Aorta (tissue), 5 donors: Measurements from ENCODE around the gene FTSJ1. TPM values are rescaled to one million over a fixed set of nuclear protein-coding genes. Genes with fewer than 3 reads are reported as not detected.

Experiments used
- ATAC-seq: fragments of 200-7000 bp; cut with Tn5 transposase; one replicate; pipeline ENCODE4 v1.9.1; 2022; ENCODE audit warnings: moderate library complexity; ENCODE audit not compliant: low FRiP score
- DNase-seq, 2 donors: peaks; one replicate each; pipeline ENCODE4 v3.0.0-alpha.2; 2020
- H3K27ac ChIP-seq, 2 donors: one replicate each; pipeline ENCODE4 v1.5.1; 2013; ENCODE audit warnings: low read length in 2 of 2, mild to moderate bottlenecking in 2 of 2, moderate library complexity in 2 of 2, control low read depth in 1 of 2, inconsistent platforms in 1 of 2, low read depth in 1 of 2
- H3K27me3 ChIP-seq, 2 donors: one replicate each; pipeline ENCODE4 v1.6.1; 2013; ENCODE audit warnings: control low read depth in 1 of 2, low read length in 1 of 2, mild to moderate bottlenecking in 1 of 2, moderate library complexity in 1 of 2; ENCODE audit not compliant: insufficient read depth in 2 of 2, control insufficient read depth in 1 of 2
- H3K36me3 ChIP-seq, 2 donors: one replicate each; pipeline ENCODE4 v1.6.1; 2013; ENCODE audit warnings: control low read depth in 1 of 2, low read length in 1 of 2, mild to moderate bottlenecking in 1 of 2; ENCODE audit not compliant: insufficient read depth in 2 of 2, control insufficient read depth in 1 of 2
- H3K4me1 ChIP-seq, 2 donors: one replicate each; pipeline ENCODE4 v1.6.1; 2013; ENCODE audit warnings: low read length in 2 of 2, control low read depth in 1 of 2, mild to moderate bottlenecking in 1 of 2, moderate library complexity in 1 of 2; ENCODE audit not compliant: insufficient read depth in 2 of 2, control insufficient read depth in 1 of 2
- H3K4me3 ChIP-seq, 2 donors: one replicate each; pipeline ENCODE4 v1.5.1; 2013; ENCODE audit warnings: low read length in 2 of 2, control low read depth in 1 of 2, mild to moderate bottlenecking in 1 of 2
- H3K9me3 ChIP-seq: one replicate; pipeline ENCODE4 v1.6.1; 2013; ENCODE audit warnings: mild to moderate bottlenecking, low read length; ENCODE audit not compliant: control insufficient read depth
- WGBS, 2 donors: extraction: QIAGEN DNeasy Blood & Tissue Kit; methylation state at CpG; one replicate each; pipeline ENCODE4 v1.1.7; 2013; 5-methylcytosine and 5-hydroxymethylcytosine counted together
- intact Hi-C, 2 donors: fragments of 100-400 bp; cut with DNase I; formaldehyde crosslinking; loops; one replicate each; pipeline versions ENCODE4 v1.14.2 to v1.15.0; 2022
- polyA plus RNA-seq, 2 donors: library from polyadenylated mRNA; stranded (reverse); fragments of 200-250 nt; gene quantifications; one replicate each; pipeline ENCODE4 v1.2.3, GENCODE V29; 2013
- total RNA-seq, 2 donors: library from RNA; stranded (reverse); fragmentation: NEBNext Ultra II Directional; extraction: Animal tissue kit (Norgen Biotek cat#: 25700); gene quantifications; one replicate each; pipeline ENCODE4 v1.2.1, GENCODE V29; 2021
- donor health status: healthy with polysubstance abuse.
- donor health status: Bipolar disorder and iron deficiency.
- donor health status: DM: no; HTN: no; CAD: no.
- donor health status: DM: no; HTN: no; CAD: no.
- donor health status: DM: yes; HTN: yes; CAD: no.

Gene FTSJ1
- total and polyA plus RNA-seq, 4 donors: 28.5 to 45.1 (median 35.6) TPM

DNA sequence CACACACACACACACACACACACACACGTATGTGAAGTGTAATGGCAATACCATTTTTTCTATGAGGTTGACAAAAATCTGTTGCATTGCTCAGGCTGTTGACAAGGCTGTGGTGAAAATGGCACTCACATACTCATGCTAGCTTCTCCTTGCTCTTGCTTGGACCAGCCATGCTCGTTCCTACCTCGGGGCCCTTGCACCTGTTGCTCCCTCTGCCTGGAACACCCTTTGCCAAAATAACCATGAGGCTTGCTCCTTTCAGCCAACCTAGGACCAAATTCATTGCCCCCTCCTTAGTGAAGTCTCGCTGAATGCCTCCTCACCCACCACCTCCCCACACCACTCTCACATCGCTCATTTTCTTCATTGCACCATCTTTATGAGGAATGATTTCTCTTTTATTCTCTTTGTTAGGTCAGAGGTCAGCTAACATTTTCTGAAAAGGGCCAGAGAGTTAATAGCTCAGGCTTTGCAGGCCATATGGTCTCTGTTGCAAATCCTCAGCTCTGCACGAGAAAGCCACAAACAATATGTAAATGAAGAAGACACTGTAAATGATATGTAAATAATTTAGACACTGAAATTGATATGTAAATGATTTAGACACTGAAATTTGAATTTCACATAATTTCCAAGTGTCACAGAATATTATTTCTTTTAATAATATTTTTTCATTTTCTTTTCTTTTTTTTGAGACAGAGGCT, 19.2 kb upstream of the FTSJ1 start:
- Histone ChIP-seq H3K4me1 (no peaks in the 10 kb centered on the region), H3K27ac (no peak overlapping the region), H3K27me3 (no peaks in the 10 kb centered on the region), H3K4me3 (no peak overlapping the region), H3K36me3 (no peaks in the 10 kb centered on the region), H3K9me3 (no peaks in the 10 kb centered on the region)
- ATAC-seq (no peak), DNase-seq (no peak)
- 83 to 85% methylated on average over 6 of the region's 6 CpGs for WGBS, 2 donors
- intact Hi-C loops: no loop called here

DNA sequence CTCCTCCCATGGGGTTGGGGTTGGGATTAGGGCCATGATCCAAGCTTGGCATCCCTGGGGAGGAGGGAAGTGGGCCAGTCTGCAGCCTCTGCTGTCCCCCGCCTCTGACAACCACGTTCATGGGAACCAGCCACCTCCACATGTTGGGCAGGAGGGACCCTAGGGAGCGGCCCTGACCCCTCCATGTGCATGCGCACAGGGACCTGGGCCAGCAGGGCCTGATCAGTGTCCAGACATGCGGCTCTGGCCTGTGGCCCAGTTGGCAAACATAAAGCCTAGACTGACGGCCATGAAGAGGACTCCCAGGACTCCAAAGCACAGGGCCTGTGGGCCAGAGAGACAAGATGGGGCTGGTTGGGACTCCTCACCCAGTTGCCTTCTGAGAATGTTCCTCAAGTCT, 17.3 kb upstream of the FTSJ1 start:
- ATAC-seq (no peak), DNase-seq (no peak)
- no peak overlapping the region for H3K27ac ChIP-seq
- WGBS, 2 donors: 52 to 60% methylated on average over 6 of the region's 6 CpGs
- no peak overlapping the region for H3K4me3 ChIP-seq
- no peaks in the 10 kb centered on the region for H3K36me3 ChIP-seq
- H3K4me1 ChIP-seq: no peaks in the 10 kb centered on the region
- H3K9me3 ChIP-seq: no peaks in the 10 kb centered on the region
- H3K27me3 ChIP-seq: no peaks in the 10 kb centered on the region
- intact Hi-C loops: no loop called here

DNA sequence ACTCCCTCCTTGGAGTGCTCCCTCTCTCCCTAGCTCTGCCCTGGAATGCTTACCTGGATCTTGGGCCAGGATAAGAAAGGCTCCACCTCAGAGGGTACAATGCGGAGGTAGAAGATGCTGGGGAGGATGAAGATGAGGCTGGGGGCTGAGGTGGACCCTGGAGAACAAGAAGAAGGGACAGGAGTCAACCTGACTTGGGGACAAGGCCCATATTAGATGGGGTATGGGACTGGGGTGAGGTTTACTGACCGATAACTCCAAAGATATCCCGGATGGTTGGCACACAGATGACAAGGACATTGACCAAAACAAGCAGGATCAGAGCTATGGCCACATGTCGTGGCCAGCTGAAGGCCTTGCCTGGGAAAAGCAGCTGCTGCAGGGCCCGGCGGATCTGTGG, 16.5 kb upstream of the FTSJ1 start:
- intact Hi-C loops: no loop called here
- Histone ChIP-seq H3K4me3 (no peak overlapping the region), H3K9me3 (no peaks in the 10 kb centered on the region), H3K36me3 (no peaks in the 10 kb centered on the region), H3K4me1 (no peaks in the 10 kb centered on the region), H3K27me3 (no peaks in the 10 kb centered on the region), H3K27ac (no peak overlapping the region)
- 90 to 91% methylated on average over 6 of the region's 6 CpGs for WGBS, 2 donors
- ATAC-seq (no peak), DNase-seq (no peak)

DNA sequence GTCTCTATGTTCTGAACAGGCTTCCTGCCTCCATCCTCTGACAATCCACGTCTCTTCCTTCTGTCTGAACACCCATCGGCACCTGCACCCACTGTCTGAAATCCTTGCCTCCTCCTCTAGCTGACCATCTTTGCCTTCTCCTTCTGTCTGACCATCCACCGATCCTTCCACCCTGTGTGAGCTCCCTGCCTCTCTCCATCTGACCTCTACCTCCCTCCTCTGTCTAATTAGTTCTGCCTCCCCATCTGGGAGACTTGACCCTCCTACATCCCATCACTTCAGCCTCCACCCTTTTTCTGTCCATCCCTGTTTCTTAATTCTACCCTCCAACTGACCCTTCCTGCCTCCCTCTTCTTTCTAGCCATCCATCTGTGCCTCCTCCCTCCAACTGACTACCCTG, 16.0 kb upstream of the FTSJ1 start:
- intact Hi-C loops: no loop called here
- Histone ChIP-seq H3K4me3 (no peak overlapping the region), H3K9me3 (no peaks in the 10 kb centered on the region), H3K27ac (no peak overlapping the region), H3K36me3 (no peaks in the 10 kb centered on the region), H3K4me1 (no peaks in the 10 kb centered on the region), H3K27me3 (no peaks in the 10 kb centered on the region)
- no peak for DNase-seq
- 93 to 94% methylated on average over 3 of the region's 3 CpGs for WGBS, 2 donors
- ATAC-seq: no peak

DNA sequence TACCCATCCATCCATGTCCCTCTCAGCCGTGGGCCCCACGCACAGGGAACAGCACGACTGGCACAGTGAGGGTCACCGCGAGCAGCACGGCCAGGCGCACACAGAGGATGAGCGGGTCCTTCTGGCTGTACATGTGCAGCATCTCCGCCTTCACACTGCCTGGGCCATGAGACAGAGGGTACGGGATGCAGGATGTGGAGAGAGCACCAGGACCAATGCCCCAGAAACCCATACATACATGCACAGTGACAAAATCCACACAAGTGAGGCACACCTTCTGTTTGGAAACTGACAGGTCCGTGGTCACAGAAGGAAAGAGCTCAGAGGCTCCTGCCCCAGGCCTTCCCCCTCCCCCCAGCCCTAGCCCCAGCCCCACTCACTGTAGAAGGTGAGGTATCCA, 15.4 kb upstream of the FTSJ1 start:
- intact Hi-C loops: no loop called here
- no peaks in the 10 kb centered on the region for H3K36me3 ChIP-seq
- no peak overlapping the region for H3K27ac ChIP-seq
- WGBS, 2 donors: 91 to 93% methylated on average over 11 of the region's 11 CpGs
- H3K9me3 ChIP-seq: no peaks in the 10 kb centered on the region
- H3K27me3 ChIP-seq: no peaks in the 10 kb centered on the region
- no peak for ATAC-seq
- DNase-seq: no peak
- no peaks in the 10 kb centered on the region for H3K4me1 ChIP-seq
- no peak overlapping the region for H3K4me3 ChIP-seq

DNA sequence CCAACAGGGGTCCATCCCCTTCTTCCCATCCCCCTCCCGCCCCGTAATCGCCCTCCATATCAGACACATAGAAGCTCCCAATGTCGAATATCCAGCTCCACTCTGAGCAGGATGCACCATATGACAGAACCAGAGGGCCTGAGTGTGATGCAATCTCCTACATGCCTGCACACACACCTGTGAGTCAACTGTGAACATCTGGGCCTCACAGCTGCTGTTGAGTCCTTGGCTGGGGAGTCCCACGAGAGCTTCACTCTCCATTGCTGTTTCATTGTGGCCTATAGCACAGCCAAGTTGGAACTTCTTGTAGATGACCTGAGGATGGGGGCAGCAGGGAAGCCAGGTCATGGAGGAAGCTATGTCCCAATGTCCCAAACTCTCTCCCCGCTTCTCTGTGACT, 14.2 kb upstream of the FTSJ1 start:
- DNase-seq (no peak), ATAC-seq (no peak)
- Histone ChIP-seq H3K9me3 (no peaks in the 10 kb centered on the region), H3K4me1 (no peaks in the 10 kb centered on the region), H3K36me3 (no peaks in the 10 kb centered on the region), H3K4me3 (no peak overlapping the region), H3K27ac (no peak overlapping the region), H3K27me3 (no peaks in the 10 kb centered on the region)
- WGBS, 2 donors: 77 to 80% methylated on average over 6 of the region's 6 CpGs
- intact Hi-C loops: no loop called here

DNA sequence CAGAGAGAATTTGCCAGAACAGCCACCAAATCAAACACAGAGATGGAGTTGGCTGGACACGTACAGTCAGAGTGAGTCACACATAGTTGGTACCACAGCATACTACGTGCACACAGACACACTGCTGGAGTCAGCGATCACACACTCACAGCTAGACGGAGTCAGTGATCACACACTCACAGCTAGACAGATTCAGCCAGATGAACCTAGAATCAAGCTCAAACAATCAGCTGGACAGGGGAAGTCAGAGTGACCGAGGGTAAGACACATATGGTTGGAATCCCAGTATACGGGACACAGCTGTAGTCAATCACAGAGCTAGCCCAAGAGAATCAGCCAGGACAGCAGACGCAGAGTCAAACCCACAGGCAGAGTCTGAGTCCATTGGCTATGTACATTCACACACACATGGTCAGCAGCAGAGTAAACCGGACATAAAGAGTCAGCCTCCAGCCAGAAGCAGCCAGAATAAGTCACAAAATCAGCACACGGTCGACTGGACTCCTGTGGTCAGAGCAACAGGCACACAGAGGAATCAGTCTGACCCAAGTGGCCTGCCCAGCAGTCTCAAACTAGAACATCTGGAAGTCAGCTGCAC, 10.6 kb upstream of the FTSJ1 start:
- no peaks in the 10 kb centered on the region for H3K9me3 ChIP-seq
- H3K36me3 ChIP-seq: no peaks in the 10 kb centered on the region
- ATAC-seq (no peak), DNase-seq (no peak)
- no peaks in the 10 kb centered on the region for H3K4me1 ChIP-seq
- no peak overlapping the region for H3K4me3 ChIP-seq
- H3K27me3 ChIP-seq: no peaks in the 10 kb centered on the region
- intact Hi-C loops: no loop called here
- no peak overlapping the region for H3K27ac ChIP-seq
- 49 to 53% methylated on average over 10 of the region's 10 CpGs for WGBS, 2 donors

DNA sequence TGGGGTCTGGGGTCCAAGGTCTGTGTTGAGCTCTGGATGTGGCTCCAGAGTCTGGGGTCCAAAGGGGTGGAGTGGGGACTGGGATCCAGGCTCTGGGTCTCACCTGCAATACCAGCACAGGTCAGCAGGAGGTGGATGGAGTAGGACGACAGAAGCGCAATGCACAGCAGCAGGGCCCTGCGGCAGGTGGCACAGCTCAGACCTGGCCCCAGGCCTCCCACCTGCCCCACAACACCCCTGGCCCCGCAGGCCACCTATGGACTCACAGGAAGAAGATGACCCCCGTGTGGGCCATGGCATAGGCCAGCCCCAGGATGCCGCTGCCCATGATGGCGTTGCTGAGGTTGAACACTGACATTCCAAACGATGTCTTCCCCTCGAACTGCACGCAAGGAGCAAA, 9.3 kb upstream of the FTSJ1 start:
- Histone ChIP-seq H3K27ac (no peak overlapping the region), H3K9me3 (no peaks in the 10 kb centered on the region), H3K4me1 (no peaks in the 10 kb centered on the region), H3K36me3 (no peaks in the 10 kb centered on the region), H3K4me3 (no peak overlapping the region), H3K27me3 (no peaks in the 10 kb centered on the region)
- DNase-seq: no peak
- no peak for ATAC-seq
- intact Hi-C loops: no loop called here
- WGBS, 2 donors: 84 to 96% methylated on average over 10 of the region's 10 CpGs

DNA sequence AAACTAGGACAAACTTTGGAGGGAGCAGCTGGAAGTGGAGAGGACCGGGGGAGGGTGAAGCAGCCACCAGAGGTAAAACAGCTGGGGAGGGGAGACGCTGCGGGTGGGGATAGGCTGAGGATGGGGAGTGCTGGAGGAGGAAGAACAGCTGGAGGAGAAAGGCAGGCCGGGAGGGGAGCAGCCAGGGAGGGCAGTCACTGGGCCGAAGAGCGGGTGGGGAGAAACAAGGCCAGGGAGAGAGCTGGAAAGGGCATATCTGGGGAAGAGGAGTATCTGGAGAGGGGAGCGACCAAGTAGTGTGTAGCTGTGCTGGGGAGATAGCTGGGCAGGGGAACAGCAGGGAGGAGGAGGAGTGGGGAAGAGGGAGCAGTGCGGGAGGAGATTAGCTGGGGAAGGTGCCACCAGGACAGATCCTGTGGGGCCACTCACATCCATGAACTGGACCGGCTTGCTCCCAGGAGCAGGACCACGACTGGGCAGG, 8.7 kb upstream of the FTSJ1 start:
- DNase-seq (no peak), ATAC-seq (no peak)
- intact Hi-C loops: no loop called here
- Histone ChIP-seq H3K36me3 (no peaks in the 10 kb centered on the region), H3K27me3 (no peaks in the 10 kb centered on the region), H3K4me1 (no peaks in the 10 kb centered on the region), H3K27ac (no peak overlapping the region), H3K9me3 (no peaks in the 10 kb centered on the region), H3K4me3 (no peak overlapping the region)
- 49 to 52% methylated on average over 10 of the region's 10 CpGs for WGBS, 2 donors
